LNCaP clone FGC (cell line): ENCODE measurements around the gene TNFSF12.

Experiments used
- DNase-seq: peaks from one replicate; pipeline ENCODE4 v3.0.0-alpha.2; 2011; ENCODE audit warnings: low read depth
- H3K4me3 ChIP-seq: 2 replicates; pipeline ENCODE4 v1.5.1; 2011; ENCODE audit warnings: mild to moderate bottlenecking, low read depth, low read length, control low read depth
- TF ChIP-seq, protein P1 (sequence below): IDR thresholded peaks from 2 replicates; pipeline ENCODE4 v1.5.1; 2012; ENCODE audit warnings: mild to moderate bottlenecking; ENCODE audit not compliant: control insufficient read depth, insufficient read depth; ENCODE audit errors: extremely low read depth

Gene TNFSF12

DNA sequence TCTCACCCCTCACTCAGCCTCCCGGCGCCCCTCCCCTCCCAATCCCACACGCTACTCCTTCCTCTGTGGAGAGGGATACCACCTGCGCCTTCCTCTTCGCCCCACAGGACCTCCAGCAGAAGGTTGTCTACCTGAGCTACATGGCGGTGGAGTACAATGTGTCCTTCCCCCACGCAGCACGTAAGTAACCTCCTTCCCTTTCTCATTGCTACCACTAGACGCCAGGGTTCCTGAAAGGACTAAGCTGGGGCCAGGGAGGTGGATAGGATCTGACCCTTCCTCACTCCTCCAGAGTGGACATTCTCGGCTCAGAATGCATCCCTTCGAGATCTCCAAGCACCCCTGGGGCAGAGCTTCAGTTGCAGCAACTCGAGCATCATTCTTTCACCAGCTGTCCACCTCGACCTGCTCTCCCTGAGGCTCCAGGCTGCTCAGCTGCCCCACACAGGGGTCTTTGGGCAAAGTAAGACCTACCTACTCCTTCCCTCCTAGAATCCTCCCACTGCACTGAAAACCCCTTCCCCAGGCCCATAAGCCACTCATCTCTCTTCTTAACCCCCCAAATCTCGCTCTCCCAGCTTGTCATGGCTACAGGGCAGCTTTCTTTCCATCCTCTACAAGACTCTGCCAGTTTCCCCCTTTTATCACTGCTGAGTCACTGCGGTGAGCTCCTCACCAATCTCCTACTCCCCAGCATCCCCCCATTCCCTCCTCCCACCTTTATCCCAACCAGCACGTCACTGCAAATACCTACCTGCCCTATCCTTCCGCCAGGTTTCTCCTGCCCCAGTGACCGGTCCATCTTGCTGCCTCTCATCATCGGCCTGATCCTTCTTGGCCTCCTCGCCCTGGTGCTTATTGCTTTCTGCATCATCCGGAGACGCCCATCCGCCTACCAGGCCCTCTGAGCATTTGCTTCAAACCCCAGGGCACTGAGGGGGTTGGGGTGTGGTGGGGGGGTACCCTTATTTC, 32.0 kb downstream of the TNFSF12 start:
- no peak for DNase-seq
- H3K4me3 ChIP-seq = no peak overlapping the region
- TF ChIP-seq, protein P1, sequence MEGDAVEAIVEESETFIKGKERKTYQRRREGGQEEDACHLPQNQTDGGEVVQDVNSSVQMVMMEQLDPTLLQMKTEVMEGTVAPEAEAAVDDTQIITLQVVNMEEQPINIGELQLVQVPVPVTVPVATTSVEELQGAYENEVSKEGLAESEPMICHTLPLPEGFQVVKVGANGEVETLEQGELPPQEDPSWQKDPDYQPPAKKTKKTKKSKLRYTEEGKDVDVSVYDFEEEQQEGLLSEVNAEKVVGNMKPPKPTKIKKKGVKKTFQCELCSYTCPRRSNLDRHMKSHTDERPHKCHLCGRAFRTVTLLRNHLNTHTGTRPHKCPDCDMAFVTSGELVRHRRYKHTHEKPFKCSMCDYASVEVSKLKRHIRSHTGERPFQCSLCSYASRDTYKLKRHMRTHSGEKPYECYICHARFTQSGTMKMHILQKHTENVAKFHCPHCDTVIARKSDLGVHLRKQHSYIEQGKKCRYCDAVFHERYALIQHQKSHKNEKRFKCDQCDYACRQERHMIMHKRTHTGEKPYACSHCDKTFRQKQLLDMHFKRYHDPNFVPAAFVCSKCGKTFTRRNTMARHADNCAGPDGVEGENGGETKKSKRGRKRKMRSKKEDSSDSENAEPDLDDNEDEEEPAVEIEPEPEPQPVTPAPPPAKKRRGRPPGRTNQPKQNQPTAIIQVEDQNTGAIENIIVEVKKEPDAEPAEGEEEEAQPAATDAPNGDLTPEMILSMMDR = no peak

DNA sequence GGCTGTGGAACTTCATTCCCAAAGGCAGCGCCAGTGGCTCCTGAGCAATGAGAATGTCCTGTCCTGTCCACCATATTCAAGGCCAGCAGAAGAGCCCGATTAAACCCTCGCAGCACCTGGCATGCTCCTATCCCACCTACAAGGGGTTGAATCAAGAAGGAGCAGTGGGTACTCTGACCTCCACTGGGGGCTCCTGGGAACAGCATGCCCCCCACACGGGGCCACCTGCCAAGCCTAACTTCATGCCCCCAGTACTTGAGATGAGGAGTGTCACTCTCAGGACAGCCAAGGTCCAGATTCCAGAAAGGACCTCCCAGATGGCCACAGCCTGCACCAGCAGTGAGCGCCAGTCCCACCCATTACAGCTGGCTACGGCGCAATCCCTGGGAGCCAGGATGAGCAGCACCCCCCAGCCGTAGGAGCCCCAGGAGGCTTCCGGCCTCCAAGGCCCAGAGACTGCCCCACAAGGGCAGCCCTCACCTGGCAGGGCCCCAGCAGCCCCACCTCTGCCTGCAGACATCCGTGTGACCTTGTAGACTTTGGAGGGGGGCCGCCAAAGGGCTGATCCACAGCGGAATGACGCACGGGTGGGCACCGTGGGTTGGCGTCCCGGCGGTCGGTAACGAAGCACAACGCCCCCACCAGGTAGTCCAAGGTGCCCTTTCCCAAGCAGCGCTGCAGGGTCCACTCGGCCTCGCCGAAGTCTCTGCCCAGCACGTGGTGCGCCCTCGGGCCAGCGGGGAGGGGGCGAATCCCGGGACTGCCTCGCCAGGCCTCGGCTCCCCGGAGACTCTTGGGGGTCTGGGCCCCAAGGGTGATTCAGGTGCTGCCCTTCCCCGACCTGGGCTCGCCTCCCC, 33.8 kb downstream of the TNFSF12 start:
- peak overlapping the region; percentile 91 for H3K4me3 ChIP-seq
- no peak for DNase-seq
- TF ChIP-seq, protein P1 = no peak

DNA sequence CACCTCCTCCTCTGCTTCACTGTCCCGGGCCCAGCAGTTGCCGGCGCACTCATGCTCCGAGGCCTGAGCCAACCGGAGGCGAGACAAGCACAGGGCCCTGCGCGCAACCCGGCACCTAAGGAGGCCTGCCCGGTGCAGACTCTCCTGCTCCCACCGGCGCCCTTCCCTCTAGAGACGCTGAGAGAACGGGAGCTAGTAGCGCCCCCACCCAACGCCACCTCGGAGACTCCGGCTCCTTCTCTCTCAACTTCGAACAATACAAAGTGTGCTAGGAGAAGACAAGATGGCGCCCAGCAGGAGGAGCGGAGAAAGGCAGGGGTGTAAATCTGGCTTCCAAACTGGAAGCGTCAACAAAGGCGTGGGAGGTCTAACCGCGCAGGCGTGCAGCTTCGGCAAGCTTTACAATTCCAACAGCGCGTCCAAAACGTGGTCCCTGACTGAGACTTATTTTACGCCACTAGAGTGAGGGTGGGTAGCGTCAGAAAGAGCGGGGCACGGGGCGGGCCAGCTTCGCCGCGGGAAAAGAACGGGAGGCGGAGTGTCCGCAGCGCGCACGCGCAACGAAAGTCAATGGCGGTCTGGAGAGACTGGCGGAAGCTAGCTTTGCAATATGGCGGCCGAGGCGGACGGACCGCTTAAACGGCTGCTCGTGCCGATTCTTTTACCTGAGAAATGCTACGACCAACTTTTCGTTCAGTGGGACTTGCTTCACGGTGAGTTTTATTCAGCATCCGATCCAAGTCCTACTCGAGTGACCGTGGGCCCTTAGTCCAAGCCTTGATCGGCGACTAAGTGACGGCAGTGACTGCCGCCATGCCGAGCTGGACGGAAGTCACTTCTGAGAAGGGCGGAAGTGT, 34.6 kb downstream of the TNFSF12 start, which contains the start of gene MPDU1:
Gene MPDU1 (plus strand): TSS at position 600 of the 857 bp plus-strand sequence. CDS start 11 bp downstream, at position 611.
- peak; percentile 97 for DNase-seq
- H3K4me3 ChIP-seq = peak within 1 kb of the TSS; percentile 91

DNA sequence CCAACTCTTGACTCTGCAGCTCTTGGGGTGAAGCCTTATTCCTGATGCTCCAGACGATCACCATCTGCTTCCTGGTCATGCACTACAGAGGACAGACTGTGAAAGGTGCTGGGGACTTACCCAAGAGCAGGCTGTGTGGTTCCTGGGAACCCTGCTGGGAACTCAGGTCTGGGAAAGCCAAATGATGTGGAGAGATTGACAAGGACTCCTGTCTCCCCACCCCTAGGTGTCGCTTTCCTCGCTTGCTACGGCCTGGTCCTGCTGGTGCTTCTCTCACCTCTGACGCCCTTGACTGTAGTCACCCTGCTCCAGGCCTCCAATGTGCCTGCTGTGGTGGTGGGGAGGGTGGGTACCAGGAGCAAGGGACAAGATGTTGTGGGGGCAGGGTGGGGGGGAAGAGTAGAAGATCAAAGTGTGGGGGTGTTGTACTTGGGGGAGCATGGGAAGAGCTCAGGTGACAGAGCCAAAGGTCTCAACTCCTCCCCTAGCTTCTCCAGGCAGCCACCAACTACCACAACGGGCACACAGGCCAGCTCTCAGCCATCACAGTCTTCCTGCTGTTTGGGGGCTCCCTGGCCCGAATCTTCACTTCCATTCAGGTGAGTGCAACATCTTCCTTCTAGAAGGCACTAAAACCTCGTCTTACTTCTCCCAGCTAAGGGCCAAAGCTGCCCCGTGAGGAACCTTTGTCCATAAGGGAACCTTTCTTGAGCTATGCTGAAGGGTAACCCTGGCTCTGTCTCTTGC, 38.0 kb downstream of the TNFSF12 start:
- H3K4me3 ChIP-seq = no peak overlapping the region
- TF ChIP-seq, protein P1 = peak; percentile 55
- DNase-seq = no peak

More for the DNA sequence above, 34.6 kb downstream of the TNFSF12 start, which contains the start of gene MPDU1:
- TF ChIP-seq, protein P1 = no peak

DNA sequence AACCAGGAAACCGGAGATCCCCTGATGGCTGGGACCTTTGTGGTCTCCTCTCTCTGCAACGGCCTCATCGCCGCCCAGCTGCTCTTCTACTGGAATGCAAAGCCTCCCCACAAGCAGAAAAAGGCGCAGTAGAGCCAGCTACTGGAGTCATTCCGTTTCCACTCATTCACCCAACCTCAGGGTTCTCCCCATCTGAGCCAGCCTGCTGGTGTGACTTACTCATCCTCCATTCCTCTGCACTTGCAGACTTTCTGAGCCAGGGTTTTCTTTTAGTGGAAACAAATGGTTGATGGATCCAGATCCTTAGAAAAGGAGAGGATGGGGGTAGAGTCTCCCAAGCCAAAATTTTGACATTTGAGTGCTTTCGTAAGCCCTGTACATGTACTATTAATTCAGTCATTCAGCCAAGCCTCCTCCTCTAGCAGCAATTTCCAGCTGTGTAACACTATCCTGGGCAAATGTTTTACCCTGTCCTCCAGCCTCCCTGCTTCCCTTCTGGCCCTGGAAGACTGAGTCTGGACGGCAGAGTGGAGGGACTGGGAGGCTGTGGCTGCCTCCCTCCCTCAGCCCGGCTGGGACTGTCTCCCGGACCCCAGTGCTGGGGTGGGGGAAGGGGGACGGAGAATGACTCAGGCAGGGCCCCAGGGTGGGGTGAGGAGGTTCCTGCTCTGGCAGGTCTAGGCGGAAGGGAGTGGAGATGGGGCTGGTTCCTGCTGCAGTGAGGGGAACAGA, 38.7 kb downstream of the TNFSF12 start:
- no peak overlapping the region for H3K4me3 ChIP-seq
- DNase-seq = no peak
- TF ChIP-seq, protein P1 = no peak
